Airway epithelial cell (primary cell): ENCODE results near the gene PPP2R2D. TPM values are rescaled to one million over a fixed set of nuclear protein-coding genes. Genes with fewer than 3 reads are reported as not detected.

Experiments
- total RNA-seq: library from RNA; depleted of rRNA; stranded (reverse); fragments of >200 nt; gene quantifications from 2 replicates; pipeline ENCODE4 v1.2.3, GENCODE V29; 2015

Gene PPP2R2D
- 23.6 and 29.1 TPM in 2 replicates for total RNA-seq

GRCh38 chr10:131900350-131901152 lies at the start of gene PPP2R2D:
Gene PPP2R2D, plus strand, starts transcription at chr10:131901008. Its CDS starts 141 bp downstream, at chr10:131901149.

GRCh38 chr10:131981429-131982184 lies 80.8 kb downstream of the PPP2R2D start, which contains the start of gene BNIP3:
Gene BNIP3, minus strand, starts transcription at chr10:131981923. Its CDS starts 117 bp downstream, at chr10:131981806.

Other genes with a start within 250 kb of the PPP2R2D start
- gene BNIP3, start 80.9 kb downstream of the PPP2R2D start, total RNA-seq: 254 and 348 TPM in 2 replicates
- gene JAKMIP3, start 164.9 kb downstream of the PPP2R2D start, total RNA-seq: not detected in 2 replicates